Iris pigment epithelial cell (primary cell): ENCODE results near the gene TRHDE.
A peak's percentile ranks its signal among the peaks of the same experiment; 100 is the strongest.

ENCODE experiments used
- DNase-seq: peaks from one replicate; pipeline ENCODE4 v3.0.0-alpha.2; 2011; ENCODE audit warnings: low read depth

The TRHDE gene

GRCh38 chr12:72272091-72272661, at the start of gene TRHDE:
Gene TRHDE (plus strand): TSS chr12:72272370. CDS start chr12:72272644, 274 bp downstream.
- DNase-seq: peak; percentile 74

DNA sequence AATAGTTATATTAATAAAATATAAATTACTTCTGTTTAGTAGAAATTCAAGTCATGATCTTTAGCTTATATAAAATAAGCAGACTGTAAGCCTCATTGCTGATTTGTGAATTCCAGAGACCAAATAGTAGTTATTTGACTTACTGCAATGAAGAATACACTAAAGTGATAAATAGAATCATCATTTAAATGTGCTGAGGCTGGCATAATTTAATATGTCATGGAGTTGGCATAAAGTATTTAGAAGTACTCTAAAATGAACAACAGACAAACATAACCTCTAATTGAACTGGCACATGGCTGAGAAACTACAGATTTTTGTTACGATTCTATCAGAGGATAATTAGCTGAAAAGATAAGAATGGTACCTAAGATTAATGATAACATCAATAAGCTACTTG, 45.7 kb upstream of the TRHDE start:
- no peak for DNase-seq

DNA sequence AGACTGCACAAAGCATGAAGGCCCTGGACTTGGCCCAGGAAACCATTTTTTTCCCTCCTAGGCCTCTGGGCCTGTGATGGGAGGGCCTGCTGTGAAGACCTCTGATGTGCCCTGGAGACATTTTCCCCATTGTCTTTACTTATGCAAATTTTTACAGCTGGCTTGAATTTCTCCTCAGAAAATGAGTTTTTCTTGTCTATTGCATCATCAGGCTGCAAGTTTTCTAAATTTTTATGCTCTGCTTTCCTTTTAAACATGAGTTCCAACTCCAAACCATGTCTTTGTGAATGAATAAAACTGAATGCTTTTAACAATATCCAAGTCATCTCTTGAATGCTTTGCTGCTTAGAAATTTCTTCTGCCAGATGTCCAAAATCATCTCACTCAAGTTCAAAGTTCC, 43.7 kb upstream of the TRHDE start:
- DNase-seq: no peak

GRCh38 chr12:72230589-72230988, 41.6 kb upstream of the TRHDE start:
- DNase-seq: peak; percentile 79

DNA sequence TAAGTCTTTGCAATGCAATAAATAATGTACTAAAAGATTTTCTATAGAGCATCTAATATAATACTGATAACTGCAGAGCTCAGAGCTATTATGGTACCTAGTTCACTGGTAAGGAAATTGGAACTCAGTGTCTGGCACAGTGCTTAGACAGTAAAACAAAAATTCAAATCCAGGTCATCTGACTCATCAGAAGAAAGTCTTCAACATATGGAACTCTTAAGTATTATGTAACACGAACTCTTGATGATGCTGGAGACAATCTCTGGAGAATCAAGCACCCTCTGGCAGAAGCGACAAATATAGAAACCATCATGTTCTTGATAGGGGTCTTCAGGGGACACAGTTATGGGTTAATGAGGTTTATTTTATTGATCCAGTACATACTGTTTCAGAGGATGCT, 37.3 kb upstream of the TRHDE start:
- DNase-seq: peak; percentile 58

GRCh38 chr12:72236071-72236705, 36.0 kb upstream of the TRHDE start:
- peak; percentile 58 for DNase-seq

GRCh38 chr12:72241552-72241951, 30.6 kb upstream of the TRHDE start:
- no peak for DNase-seq

GRCh38 chr12:72242946-72243345, 29.2 kb upstream of the TRHDE start:
- DNase-seq: no peak

DNA sequence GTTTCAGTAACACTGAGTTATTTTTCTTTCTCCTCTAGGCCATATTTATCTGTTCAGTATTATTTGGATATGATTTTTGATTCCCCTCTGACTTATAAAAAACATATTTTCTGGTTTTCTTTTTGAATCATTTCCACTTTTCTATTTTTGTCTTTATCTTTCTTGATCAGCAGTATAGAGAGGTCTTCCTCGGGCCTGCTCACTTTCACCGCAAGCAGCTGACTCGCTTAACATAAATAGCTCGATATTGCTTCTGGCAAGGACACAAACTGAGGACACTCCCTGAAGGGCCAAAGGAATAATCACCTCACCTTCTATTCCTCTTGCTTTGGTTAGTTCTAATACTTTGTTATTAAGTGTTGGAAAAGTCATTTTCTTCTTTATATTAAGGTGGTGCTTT, 25.8 kb upstream of the TRHDE start:
- peak; percentile 34 for DNase-seq

GRCh38 chr12:72250346-72250745, 21.8 kb upstream of the TRHDE start:
- DNase-seq: no peak

- no peak for DNase-seq
Measured at GRCh38 chr12:72256725-72257124, 15.4 kb upstream of the TRHDE start.

GRCh38 chr12:72261885-72262284, 10.3 kb upstream of the TRHDE start:
- DNase-seq: no peak

DNA sequence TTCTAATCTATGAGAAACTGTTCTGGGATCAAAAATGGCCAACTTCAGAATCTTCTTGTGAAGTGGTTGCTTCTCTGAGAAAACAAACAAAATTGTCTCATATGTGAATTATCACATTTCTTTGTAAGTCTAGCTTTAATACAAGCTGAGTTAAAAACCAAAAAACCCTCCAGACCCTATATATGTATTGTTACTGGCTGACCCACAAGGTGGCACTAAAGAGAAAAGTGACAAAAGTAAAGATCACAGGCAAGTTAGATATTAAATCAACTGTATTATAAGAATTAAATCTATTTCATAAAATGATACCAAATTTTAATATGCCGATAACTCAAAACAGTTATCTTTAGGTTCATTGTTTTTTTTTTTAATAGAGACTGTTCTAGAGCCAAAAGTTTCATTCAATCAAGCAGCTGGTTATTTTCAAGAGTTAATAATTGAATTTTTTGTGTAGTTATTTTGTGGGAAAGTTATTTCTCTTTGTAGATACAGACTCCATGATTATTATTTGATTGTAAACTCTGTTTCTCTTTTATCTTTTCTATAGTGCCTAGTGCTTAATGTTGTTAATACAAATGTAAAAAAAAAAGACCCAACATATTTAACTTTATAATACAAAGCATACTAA, 7.5 kb upstream of the TRHDE start:
- DNase-seq: peak; percentile 38

GRCh38 chr12:72267974-72268373, 4.2 kb upstream of the TRHDE start:
- DNase-seq: peak; percentile 53

GRCh38 chr12:72268386-72268785, 3.8 kb upstream of the TRHDE start:
- DNase-seq: peak; percentile 31

DNA sequence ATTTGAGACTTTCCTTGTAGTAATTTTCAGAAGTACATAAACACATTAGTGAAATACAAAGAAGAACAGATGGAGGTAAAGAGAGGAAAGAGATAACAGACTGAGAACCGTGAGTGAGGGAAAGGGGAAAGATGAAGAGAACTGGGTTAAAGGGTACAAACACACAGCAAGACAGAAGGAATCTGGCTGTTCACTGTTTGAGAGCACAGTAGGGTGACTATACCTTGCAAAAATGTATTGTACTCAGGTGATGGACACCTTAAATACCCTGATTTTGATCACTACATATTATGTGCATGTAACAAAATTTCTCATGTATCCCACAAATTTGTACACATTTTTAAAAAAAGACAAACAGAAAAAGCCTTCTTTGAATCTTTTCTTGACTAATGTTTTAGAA, 2.7 kb upstream of the TRHDE start:
- no peak for DNase-seq

DNA sequence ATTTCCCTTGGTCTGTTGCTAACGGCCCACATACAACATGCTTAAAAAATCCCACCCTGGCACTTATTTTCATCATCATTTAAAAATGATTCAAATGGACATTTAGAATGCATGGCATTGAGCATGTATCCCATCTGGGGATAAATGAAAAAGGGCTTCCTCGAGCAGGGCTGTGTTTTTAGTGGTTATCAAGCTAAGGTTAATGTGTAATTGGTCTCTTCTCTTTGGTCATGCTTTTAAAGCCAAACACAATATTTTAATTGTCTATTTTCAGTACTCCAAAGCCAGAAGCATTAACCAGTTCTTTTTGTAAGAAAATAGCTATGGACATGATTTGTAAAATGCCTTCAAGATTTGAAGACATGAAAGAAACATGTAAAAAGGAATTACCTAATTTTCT, 1.9 kb upstream of the TRHDE start:
- no peak for DNase-seq

DNA sequence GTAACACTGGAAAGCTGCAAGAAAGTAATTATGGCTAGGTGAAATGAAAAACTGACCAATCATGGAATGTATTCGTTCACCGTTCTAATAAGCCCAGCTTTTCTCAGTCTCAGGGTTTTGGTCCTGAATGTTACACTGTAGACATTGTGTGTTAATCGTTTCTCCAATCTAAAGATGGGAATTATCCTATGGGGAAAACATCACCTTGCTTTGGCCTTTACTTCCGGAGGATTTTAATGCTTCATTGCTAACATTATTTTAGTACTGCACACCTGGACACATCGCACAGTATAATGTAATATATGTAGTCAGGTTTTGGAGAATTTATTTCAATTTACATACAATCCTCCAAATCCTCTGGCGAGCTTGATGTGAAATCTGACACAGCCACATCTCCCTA, 1.2 kb upstream of the TRHDE start:
- no peak for DNase-seq

DNA sequence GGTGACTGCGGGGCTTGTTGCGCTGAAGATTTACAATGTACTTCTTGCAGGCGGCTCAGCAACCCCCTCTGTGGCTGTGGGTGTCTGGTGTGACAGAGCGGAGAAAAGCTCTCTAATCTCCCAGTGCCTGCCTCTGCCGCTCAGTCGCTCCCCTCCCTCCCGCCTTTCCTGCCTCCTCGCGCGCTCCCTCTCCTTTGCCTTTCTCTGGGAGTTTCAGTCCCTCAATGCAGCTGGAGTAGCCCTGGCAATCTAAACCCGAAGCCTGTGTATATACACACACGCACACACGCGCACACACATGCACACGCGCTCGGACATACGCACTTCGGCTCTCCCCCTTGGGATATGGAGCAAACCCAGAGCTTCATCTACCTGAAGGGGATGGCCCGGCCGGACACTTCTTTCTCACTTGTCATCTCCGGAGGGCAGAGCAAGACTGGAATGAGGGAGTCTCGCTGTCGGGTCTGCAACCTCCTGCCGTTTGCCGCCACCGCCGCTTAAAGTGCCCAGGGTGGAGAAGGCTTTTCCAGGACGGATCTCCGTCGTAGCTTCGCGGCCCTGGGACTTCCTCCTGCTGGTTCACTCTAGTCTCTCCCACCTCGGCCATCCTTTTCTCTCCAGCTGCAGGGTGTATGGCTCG, 599 bp upstream of the TRHDE start:
- DNase-seq: peak; percentile 68

- peak; percentile 70 for DNase-seq
Measured at GRCh38 chr12:72272731-72273498, 745 bp downstream of the TRHDE start.

GRCh38 chr12:72273499-72273837, 1.3 kb downstream of the TRHDE start:
- DNase-seq: no peak

DNA sequence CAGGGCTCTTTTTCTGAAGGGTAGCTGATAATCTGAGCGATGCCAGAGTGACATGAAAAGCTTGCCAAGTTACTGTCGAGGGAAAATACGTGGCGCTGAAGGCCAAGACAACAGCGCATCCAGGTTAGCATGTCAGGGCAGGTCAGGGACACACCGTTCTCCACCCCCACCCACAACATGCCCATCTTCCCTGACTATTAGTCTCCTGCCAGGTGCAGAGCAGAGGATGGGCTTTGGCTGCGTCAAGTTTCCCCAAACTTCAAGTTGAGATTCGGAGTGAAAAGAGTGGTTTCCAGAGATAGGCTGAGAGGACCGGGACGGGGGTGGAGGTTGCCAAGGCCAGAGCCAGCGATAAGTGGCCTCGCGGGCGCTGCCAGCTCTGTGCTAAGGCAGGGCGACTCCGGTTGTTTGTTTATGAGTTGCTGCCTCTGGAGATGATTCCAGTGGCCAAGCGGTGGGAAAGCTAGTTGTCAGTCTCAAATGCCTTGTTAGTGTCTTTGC, 1.7 kb downstream of the TRHDE start:
- no peak for DNase-seq
